DND-41 (cell line): Measurements from ENCODE around the gene VASH1.

Experiments
- CTCF ChIP-seq: IDR thresholded peaks from 2 replicates; pipeline ENCODE4 v1.5.1; 2012; ENCODE audit warnings: borderline replicate concordance, low read length, moderate library complexity, mild to moderate bottlenecking; ENCODE audit not compliant: poor library complexity, severe bottlenecking; ENCODE audit errors: extremely low read depth
- EZH2 ChIP-seq: IDR thresholded peaks from 3 replicates; pipeline ENCODE4 v1.6.1; 2012; ENCODE audit warnings: borderline replicate concordance, low read depth, mild to moderate bottlenecking, moderate library complexity, low read length, inconsistent platforms; ENCODE audit not compliant: severe bottlenecking

GRCh38 chr14:76781648-76782051, 20.4 kb downstream of the VASH1 start:
- no peak for TF ChIP-seq CTCF
- no peak for TF ChIP-seq EZH2
